Stimulated activated CD4-positive, alpha-beta T cell treated with anti-CD3 and anti-CD28 coated beads, Interleukin-12 subunit alpha, Interleukin-12 subunit beta, amount 100 ng/mL, for 48 hours (primary cell): ENCODE results near the gene MAP1LC3B.

Experiments
- DNase-seq, 3 donors: peaks; one replicate each; pipeline ENCODE4 v3.0.0-alpha.2; 2020; ENCODE audit warnings: low read depth in 2 of 3, low spot score in 1 of 3

MAP1LC3B gene

DNA sequence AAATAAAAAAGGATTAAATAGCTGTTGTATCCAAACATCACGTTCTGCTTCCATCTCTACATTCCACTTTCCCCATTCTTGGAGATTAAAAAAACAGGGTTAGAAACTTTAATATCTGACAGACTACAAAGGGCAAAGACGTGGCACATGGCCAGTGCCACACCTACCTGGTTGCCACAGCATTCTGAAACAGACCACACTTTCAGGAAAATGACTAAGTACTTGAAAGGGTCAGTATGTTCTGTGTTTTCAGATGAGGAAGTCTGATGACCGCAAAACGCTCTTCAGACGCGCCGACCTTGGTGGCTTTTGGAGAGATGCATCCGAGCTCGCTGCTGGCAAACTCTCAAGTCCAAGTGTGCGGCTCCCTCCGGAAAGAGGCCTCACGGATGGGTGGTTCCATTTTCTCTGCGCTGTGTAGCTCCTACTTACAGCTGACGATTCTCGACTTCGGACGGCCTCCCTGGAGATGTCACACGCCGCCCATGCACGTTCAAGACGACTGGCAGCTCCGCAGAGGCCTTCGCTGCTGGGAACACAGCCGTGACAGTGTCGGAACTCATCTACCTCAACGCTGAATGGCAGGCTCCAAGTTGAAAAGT, 15.5 kb downstream of the MAP1LC3B start:
- DNase-seq = no peak

DNA sequence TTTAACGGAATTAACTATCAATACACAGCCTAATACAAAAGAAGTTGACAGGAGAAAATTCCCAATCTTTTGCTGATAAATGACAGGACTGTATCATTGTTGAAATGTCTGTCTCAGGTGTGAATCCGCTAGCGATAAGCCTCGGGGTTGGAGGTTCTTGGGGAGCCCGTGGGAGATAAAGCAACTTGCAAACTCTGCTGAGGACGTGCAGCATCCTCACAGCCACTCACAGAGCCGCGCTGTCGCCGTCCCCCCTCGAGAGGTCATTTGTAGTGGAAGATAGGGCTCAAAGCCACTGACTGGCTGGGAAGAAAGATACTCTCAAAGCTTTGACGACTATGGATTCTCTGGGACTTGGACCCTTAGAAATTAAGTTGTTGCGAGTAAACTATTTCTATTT, 17.0 kb downstream of the MAP1LC3B start:
- no peak for DNase-seq

DNA sequence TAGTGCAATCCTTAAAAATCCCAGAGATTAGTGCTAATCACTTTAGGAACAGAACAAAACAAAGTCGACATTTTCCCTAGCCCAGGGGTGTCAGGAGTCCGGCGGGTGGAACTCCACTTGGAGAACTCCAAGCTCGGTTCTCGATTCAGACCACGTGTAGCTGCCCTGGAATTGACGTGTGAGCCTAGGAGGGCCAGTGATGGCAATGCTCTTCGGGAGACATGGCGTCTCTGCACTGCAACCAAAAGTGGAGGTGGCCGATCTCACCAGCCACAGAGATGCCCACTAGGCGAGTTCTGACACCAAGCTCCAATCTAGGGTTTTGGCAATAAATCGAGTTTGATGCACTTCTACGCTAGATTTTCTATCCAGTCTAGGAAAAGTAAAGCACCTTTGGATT, 17.6 kb downstream of the MAP1LC3B start:
- no peak for DNase-seq

DNA sequence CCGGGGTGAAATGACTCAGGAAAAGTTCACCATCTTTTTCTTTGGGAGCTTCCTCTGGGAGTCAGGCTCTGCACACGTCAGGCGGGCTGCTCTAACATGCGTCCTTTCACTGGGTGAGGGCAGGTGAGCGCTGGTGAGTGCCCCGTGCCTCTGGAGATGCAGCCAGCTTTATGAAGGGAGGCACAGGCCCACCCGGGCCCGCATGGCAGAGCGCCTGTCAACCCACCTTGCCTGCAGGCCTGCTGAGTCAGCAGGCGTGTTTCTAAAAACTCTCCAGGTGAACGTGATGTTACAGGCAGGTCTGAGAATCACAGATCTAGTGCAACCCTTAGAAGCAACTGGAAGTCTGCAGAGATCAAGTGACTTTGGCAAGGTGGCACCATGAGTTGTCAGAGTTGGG, 18.4 kb downstream of the MAP1LC3B start:
- no peak for DNase-seq

DNA sequence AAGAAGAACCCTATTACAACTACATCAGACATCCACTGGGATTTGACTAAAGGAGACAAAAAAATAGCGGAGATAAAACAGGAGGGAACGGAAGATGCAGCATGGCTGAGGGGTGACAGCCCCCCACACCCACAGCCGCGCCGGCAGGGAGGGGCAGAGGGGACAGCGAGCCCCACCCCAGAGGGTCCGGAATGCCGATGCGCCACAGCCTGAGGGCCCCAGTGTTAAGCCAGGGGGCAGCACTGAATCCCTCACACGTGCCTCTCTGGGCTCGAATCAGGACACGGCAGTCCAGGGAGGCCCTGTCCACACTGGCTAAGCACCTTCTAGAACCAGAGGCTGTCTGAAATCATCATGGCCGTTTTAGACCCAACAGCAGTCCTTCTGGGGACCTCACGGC, 18.8 kb downstream of the MAP1LC3B start:
- no peak for DNase-seq

DNA sequence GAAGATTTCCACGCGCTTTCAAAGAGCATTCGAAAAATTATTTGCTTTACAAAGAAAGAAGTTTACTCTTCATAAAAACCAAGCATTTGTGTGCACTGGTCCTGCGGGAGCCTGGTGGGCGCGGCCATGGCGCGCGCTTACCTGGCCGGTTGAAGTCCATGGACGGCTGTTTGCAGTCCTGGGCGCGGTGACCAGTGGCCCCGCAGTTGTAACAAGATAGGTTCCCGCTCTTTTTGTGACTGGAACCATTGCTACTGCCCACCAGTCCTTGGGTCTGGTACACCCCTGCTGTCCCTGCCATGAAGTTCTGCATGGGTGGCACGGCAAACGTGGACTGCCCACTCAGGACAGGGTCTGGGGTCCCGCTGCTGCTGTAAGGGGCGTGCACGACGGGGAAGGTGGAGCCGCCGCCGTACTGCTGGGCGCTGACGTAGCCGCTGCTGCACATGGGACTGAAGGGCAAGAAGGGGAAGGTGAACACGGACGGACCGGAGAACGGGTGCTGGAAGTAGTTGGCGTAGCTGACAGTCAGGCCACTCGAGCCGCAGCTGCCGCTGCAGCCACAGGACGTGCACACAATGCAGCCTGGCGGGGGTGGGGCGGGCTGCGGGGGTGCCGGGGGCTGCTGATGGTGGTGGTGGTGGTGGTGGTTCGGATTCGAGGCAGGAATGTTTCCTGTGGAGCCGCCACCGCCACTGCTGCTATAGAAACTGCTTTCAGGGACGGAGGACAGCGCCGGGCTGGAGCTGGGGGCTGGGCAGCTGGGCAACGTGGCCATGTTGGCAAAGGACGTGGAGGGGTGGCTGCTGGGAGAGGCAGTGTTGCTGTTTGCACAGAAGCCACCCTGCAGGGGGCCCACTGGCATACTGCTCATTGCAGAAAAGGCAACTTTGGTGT, 19.5 kb downstream of the MAP1LC3B start:
- no peak for DNase-seq

DNA sequence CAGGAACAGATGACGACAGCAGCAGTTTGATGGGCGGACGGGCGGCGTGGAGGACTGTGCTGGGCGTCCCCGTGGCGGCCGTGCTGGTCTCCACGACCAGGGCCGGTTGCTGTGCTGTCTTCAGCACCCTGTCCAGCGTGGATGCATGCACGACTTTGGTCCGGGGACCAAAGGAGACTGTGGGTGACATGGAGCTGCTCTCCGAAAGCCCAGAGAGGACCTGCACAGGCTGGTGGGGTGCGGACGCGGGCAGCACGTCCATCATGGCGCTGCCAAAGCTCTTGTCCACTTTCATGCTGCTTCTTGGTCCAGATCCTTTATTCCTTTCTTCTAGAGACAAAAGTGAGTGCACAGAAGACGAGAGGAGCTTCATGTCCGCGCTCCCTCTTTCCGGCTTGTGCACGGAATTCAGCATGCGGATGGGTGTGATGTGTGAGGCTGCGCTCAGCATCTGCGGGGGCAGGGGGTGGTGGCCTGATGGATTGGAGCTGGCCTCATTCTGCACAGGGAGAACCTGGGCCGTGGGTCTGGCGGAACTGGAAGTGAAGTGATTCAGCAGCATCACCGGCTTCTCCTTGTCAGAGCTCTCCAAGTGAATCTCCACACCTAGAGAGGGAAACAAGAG, 20.3 kb downstream of the MAP1LC3B start:
- no peak for DNase-seq

DNA sequence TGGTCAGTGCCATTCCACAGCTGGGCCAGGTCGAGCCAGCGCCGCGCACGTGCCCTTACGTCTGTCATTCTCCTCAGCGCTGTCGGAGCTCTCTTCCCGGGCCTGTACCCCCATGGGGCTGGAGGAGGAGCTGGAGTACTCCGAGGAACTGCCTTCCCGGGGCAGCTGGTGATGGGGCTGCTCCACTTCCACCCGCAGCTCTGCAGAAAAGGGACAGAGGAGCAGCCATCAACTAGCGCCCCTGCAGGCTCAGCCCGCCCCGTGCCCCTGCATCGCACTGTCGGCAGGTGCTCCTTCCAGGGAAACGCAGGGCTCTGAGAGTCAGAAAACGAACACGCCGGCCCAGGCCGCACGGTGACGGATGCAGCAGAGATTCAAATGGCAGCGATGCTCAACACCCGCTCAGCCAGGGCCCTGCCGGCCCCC, 20.9 kb downstream of the MAP1LC3B start:
- no peak for DNase-seq

DNA sequence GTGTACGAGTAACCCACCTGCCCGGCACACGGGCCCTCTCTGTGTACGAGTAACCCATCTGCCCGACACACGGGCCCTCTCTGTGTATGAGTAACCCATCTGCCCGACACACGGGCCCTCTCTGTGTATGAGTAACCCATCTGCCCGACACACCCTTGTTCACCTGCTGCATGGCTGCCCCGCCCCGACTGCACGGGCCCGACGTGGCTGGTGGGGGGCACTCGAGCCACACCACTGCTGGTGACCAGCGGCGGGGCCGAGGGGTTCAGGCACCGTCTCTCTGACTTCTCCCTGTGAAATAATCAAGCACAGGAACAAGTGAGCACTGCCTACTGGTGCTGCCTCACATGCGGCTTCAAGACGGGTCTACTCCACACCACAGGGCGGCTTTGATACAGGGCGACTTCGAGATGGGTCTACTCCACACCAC, 22.1 kb downstream of the MAP1LC3B start:
- DNase-seq = no peak

DNA sequence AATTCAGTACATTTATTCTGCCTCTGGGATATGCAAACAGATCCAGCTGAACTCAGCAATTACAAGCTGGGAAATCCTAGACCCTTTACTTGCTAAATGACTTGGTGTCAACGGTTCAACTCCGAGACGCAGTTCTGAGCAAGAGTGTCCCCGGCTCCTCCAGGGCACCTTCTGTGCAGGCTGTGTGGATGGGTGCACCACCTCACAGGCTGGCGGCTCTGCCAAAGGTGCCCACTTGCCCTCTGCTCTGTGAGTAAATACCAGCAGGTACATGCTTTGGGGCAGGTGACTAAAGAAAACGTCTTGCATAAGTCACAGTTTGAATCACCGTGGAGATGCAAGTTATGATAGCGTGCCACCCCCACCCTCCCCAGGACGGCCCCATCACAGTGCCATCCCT, 23.3 kb downstream of the MAP1LC3B start:
- no peak for DNase-seq

DNA sequence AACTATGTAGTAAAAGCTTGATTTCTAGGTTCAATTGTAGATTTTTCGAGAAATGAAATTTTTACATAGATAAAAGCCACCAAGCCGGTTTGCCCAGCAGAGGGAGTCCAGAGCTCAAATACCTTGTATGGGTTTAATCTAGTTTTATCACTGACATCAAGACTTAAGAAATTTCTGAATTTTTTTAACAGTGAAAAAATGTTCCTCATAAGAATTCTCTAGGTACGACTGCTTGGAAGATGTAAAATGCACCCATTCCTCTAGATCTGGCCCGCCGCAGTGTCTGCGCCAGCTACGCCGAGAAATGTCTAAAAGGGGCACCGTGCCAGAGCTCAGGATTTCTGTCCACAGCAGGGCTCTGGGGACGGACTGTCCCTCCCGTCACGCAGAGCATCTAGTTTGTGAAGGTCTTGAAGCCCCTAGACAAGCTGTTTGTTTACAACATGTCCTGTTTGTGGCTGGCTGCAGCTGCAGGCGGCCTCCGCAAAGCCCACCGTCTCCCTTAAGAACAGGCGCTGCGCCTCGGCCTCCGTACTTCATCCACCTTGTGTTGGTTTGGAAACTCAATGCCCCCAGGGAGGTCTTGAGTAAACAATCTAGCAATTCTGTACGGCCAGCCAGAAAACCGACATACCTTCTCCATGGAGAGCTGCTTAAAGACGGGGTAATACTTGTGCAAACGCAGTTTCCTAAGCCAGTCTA, 24.8 kb downstream of the MAP1LC3B start:
- peak in 1 of 3 donors; percentile 26 for DNase-seq

DNA sequence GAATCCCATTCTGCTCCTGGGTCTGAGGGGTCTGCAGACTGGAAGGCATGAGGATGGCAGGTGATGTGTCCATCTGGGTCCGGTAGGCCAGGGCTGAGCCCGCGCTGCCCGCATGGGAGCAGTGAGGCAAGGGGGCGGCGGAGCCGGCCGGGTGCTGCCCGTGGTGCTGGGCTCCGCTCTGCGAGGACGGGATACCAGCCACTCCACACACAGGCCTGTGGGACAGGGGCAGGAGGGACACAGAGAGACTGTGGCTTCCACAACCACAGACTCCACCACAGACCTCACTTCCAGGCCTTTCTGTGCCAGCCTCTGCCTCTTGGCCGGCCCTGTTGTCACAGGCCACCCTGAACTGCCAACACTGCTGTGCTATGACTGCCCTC, 25.4 kb downstream of the MAP1LC3B start:
- no peak for DNase-seq

DNA sequence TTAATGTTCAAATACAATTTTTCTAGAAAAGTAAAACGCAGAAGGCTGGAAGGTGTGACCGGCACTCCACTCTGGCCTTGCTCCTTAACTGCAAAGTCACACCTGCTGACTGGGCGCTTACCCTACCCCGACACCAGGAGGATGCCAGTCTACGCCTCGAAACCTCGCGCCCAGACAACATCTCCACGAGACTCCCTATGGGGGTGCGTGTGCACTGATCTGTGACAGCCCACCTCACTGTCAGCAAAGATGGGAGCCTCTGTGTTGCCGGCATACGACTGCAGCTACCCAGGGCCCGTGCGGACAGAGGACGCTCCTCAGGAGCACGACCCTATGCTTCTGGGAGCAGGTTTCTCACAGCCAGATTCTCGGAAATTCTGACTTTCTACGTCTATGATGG, 26.1 kb downstream of the MAP1LC3B start:
- no peak for DNase-seq

DNA sequence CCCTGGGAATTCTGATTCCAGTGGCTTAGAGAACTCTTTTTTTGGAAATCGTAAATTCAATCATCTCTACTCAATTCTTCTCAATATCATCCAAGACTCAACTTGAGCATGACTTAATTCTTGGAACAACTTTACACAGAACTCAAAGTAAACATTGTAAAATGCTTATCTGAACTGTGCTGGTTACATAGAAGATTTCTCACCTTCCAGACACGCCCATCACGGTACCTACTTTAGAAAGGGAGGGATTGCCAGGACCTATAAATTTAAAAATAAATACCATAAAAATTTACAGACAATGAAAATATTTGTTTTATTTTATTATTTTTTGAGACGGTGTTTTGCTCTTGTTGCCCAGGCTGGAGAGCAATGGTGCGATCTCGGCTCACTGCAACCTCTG, 26.5 kb downstream of the MAP1LC3B start:
- DNase-seq = no peak

DNA sequence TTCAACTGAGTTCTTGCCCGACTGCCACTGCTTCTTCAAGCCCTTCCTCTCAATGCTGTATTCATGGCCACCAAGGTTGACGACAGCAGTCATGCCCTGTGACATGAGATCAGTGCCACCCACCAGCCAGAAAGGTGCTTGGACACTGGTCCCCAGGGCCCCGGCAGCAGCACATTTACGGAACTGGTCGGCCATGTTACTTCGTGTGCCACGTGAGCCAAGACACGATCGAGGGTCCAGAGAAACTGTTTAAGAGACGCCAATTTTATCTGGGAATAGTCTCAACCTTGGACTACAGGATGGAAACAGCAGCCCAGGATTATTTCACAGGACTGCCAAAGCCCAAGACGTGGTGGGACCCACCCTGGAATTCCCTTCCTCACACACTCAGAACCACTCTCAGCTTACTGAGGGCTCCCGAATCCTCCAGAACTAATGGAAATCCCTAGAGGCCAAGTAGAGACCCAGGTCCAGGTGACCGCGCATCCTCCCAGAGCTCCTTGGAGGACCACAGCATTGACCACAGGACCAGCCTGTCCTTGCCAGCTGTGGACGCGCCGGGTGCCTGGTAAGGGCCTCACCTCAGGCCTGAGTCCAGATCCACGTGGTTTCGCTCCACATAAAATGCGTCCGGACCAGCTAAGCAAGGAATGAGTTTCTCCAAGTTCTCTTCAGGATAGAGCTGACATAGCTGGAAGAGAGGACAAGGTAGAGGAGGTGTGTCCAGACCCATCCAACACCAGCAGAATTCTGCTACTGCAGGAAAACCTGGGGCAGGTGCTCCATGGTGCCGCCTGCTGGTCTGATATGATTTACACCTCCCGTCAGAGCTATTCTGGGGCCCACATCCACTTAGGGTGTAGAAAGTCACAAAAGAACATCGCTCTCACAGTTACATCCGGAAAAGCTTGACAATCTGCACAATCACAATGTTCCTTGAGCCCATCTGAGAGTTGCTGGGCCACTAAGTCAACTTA, 28.2 kb downstream of the MAP1LC3B start:
- no peak for DNase-seq

DNA sequence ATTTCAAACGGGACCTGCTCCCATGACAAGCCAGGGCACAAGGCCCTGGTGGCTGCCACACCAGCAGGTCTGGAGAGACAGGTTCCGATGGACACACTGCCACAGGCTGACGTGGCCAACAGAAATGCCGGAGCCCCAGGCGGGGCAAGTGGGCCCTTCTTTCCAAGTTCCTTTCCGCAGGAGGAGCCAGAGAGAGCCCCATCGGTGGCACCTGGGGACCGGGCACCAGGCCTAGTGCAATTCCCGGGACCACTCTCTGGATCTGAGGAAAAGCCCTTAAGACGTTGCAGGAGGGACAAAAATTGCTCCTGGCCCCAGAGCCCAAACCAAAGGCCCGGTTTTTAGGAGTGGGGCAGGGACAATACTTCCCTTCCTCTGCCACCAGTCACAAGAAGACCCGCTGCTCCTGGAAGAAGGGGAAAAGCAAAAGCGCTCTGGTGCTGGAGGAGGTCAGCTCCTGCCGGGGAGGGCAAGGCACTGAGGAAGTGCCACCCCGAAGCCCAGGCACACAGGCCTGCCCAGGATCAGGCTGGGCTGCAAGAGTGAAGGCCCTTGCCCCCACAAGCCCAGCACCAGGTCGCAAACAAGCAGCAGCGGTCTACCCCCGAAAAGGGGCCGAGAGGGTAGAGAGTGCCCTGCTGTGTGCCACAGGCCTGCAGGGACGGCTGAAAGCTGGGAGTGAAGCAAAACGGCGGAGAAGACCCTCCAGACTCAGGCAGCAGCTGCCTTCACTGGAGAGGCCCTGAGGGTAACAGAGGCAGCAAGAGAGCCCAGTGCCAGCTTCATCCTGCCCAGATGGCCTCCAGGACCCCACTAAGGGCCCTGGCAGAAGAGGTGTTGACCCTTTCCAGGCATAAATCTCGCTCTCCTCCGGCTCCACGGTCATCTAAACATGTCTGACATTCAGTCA, 29.1 kb downstream of the MAP1LC3B start:
- DNase-seq = no peak

DNA sequence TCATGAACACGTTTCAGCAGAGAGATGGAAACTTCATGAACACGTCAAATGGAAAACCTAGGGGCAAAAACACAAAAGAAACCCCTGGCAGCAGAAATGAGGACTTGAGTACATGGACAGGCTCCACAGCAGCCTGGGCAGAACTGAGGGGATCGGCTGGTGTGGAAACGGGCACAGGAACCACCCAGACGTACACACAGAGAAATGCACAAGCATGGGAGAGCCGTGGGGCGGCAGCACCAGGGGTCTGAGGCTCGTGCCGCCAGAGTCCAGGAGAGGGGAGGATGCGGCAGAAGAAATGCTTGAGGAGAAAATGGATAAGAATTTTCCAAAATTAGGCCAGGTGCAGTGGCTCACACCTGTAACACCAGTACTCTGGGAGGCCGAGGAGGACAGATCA, 30.0 kb downstream of the MAP1LC3B start:
- no peak for DNase-seq

DNA sequence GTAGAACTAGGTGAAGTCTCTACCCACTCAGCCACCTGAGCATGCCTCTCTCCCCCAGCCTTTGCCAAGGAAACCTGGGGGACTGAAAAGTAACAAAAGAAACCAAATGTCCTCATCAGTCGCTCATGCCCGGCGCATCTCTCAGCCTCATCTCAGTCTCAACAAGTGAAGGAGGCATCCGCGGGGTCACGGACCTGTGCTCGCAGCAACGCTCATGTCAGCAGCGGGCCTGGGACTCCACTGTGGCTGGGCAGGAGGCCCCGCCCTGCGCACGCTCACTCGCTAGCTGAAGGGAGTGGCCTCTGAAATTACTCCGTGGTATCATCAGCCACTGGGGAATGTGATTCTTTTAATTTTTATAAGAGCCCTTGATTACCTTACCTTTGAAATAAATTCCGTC, 31.3 kb downstream of the MAP1LC3B start:
- DNase-seq = no peak

DNA sequence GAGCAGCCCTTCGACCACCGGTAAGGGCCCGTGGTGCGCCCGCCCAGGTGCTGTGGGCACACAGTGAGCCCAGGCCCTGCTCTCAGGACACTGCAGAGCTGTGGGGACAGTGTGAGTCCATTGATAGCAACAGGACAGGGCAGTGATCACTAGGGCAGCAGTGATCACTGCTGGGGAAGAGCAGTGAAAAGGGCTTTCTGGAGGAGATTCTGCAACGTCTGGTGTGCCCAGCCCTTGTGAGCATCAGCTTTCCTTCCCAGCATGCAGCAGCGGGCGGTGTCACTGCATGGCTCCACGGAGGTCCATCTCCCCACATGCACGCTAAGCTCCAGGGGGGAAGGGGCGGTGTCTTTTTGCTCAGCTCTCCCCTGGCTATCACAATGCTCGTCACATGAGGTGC, 32.1 kb downstream of the MAP1LC3B start:
- no peak for DNase-seq
